ENCODE measurements around the gene NTSR1.

GRCh38 chr20:62730481-62730880 lies 21.8 kb downstream of the NTSR1 start:
- TF ChIP-seq CTCF (IDR thresholded peaks at IDR 0.05), result no peak
- TF ChIP-seq POLR2A (IDR thresholded peaks at IDR 0.05), result no peak

All from right lobe of liver (tissue), 4 donors.